Liver (tissue), 9 donors: ENCODE data around the gene CELF1. TPM values are rescaled to one million over a fixed set of nuclear protein-coding genes. Genes with fewer than 3 reads are reported as not detected.

Experiments used
- DNase-seq: peaks from one replicate; pipeline ENCODE4 v3.0.0-alpha.2; 2017; ENCODE audit warnings: low spot score
- H3K27ac ChIP-seq, 2 donors: one replicate each; pipeline ENCODE4 v1.7.0; 2013; ENCODE audit warnings: inconsistent platforms in 2 of 2, low read length in 2 of 2, control low read depth in 1 of 2, low read depth in 1 of 2, mild to moderate bottlenecking in 1 of 2
- H3K27me3 ChIP-seq, 4 donors: one replicate each; pipeline versions ENCODE4 v1.6.1 to v1.7.0; 2013; ENCODE audit warnings: low read length in 3 of 4, inconsistent platforms in 1 of 4, mild to moderate bottlenecking in 1 of 4, moderate library complexity in 1 of 4; ENCODE audit not compliant: control insufficient read depth in 4 of 4, insufficient read depth in 4 of 4
- H3K36me3 ChIP-seq, 4 donors: one replicate each; pipeline versions ENCODE4 v1.6.1 to v1.7.0; 2013; ENCODE audit warnings: low read length in 3 of 4, mild to moderate bottlenecking in 3 of 4, low read depth in 1 of 4, moderate library complexity in 1 of 4; ENCODE audit not compliant: control insufficient read depth in 4 of 4, insufficient read depth in 3 of 4
- H3K4me1 ChIP-seq, 4 donors: one replicate each; pipeline versions ENCODE4 v1.6.1 to v1.7.0; 2013; ENCODE audit warnings: low read length in 3 of 4, mild to moderate bottlenecking in 3 of 4, moderate library complexity in 1 of 4; ENCODE audit not compliant: control insufficient read depth in 4 of 4, insufficient read depth in 4 of 4
- H3K4me3 ChIP-seq, 3 donors: one replicate each; pipeline versions ENCODE4 v1.6.1 to v1.7.0; 2013; ENCODE audit warnings: low read length in 3 of 3, control low read depth in 1 of 3, low read depth in 1 of 3, mild to moderate bottlenecking in 1 of 3
- H3K9ac ChIP-seq, 2 donors: one replicate each; pipeline ENCODE4 v1.7.0; 2013; ENCODE audit warnings: low read length in 2 of 2, mild to moderate bottlenecking in 2 of 2, moderate library complexity in 2 of 2, control low read depth in 1 of 2, low read depth in 1 of 2
- H3K9me3 ChIP-seq, 4 donors: one replicate each; pipeline versions ENCODE4 v1.6.1 to v1.7.0; 2013; ENCODE audit warnings: low read length in 3 of 4; ENCODE audit not compliant: control insufficient read depth in 4 of 4
- ATF3 ChIP-seq: IDR thresholded peaks from 2 replicates; pipeline ENCODE4 v1.6.1; 2016; ENCODE audit warnings: antibody characterized with exemption
- CTCF ChIP-seq: fragments of 150-350 bp; IDR thresholded peaks from 2 replicates; pipeline ENCODE4 v1.5.1; 2017; ENCODE audit warnings: improper control_type of control experiment, low read depth, low read length; ENCODE audit not compliant: missing input control
- EGR1 ChIP-seq, 2 donors: IDR thresholded peaks; 2 replicates each; pipeline ENCODE4 v1.6.1; 2016 to 2018; ENCODE audit warnings: antibody characterized with exemption in 2 of 2, low read depth in 2 of 2
- FOXA1 ChIP-seq: IDR thresholded peaks from 2 replicates; pipeline ENCODE4 v1.6.1; 2016; ENCODE audit warnings: antibody characterized with exemption
- FOXA2 ChIP-seq: IDR thresholded peaks from 2 replicates; pipeline ENCODE4 v1.6.1; 2016; ENCODE audit warnings: antibody characterized with exemption
- GABPA ChIP-seq, 2 donors: IDR thresholded peaks in 1 of 2; conservative IDR thresholded peaks in 1 of 2; 2 replicates each; pipeline ENCODE4 v1.6.1; 2016; ENCODE audit warnings: antibody characterized with exemption in 2 of 2, mild to moderate bottlenecking in 1 of 2, moderate library complexity in 1 of 2
- HNF4A ChIP-seq, 2 donors: conservative IDR thresholded peaks; 2 replicates each; pipeline ENCODE4 v1.6.1; 2016; ENCODE audit warnings: antibody characterized with exemption in 2 of 2, mild to moderate bottlenecking in 2 of 2
- HNF4G ChIP-seq: IDR thresholded peaks from 2 replicates; pipeline ENCODE4 v1.6.1; 2016; ENCODE audit warnings: antibody characterized with exemption
- JUND ChIP-seq, 2 donors: IDR thresholded peaks; 2 replicates each; pipeline ENCODE4 v1.6.1; 2016; ENCODE audit warnings: antibody characterized with exemption in 2 of 2
- MAX ChIP-seq: IDR thresholded peaks from 2 replicates; pipeline ENCODE4 v1.6.1; 2016; ENCODE audit warnings: antibody characterized with exemption
- NR2F2 ChIP-seq: IDR thresholded peaks from 2 replicates; pipeline ENCODE4 v1.6.1; 2016; ENCODE audit warnings: antibody characterized with exemption
- RAD21 ChIP-seq, 2 donors: IDR thresholded peaks; 2 replicates each; pipeline ENCODE4 v1.6.1; 2016; ENCODE audit warnings: antibody characterized with exemption in 2 of 2, mild to moderate bottlenecking in 2 of 2
- REST ChIP-seq: IDR thresholded peaks from 2 replicates; pipeline ENCODE4 v1.6.1; 2016; ENCODE audit warnings: antibody characterized with exemption, mild to moderate bottlenecking
- RXRA ChIP-seq, 2 donors: IDR thresholded peaks; 2 replicates each; pipeline ENCODE4 v1.6.1; 2017 to 2018; ENCODE audit warnings: antibody characterized with exemption in 2 of 2, mild to moderate bottlenecking in 1 of 2
- SP1 ChIP-seq: IDR thresholded peaks from 2 replicates; pipeline ENCODE4 v1.6.1; 2018; ENCODE audit warnings: antibody characterized with exemption, mild to moderate bottlenecking
- TAF1 ChIP-seq: conservative IDR thresholded peaks from 2 replicates; pipeline ENCODE4 v1.6.1; 2016; ENCODE audit warnings: antibody characterized with exemption, mild to moderate bottlenecking
- YY1 ChIP-seq: IDR thresholded peaks from 2 replicates; pipeline ENCODE4 v1.6.1; 2016; ENCODE audit warnings: antibody characterized with exemption, mild to moderate bottlenecking
- ZBTB33 ChIP-seq: IDR thresholded peaks from 2 replicates; pipeline ENCODE4 v1.6.1; 2016; ENCODE audit warnings: antibody characterized with exemption
- WGBS: extraction: QIAGEN DNeasy Blood & Tissue Kit; methylation state at CpG from one replicate; pipeline ENCODE4 v1.1.7; 2013; 5-methylcytosine and 5-hydroxymethylcytosine counted together
- polyA plus RNA-seq, 2 donors: library from polyadenylated mRNA; stranded (reverse) in 1 of 2; unstranded in 1 of 2; fragments of 200-250 nt in 1 of 2; fragments of >200 nt in 1 of 2; fragmentation: Nextera tagmentation in 1 of 2; extraction: Ambion mirVana in 1 of 2; gene quantifications; one replicate each; pipeline versions ENCODE4 v1.2.1 to v1.2.3, GENCODE V29; 2013 to 2015
- total RNA-seq, 2 donors: library from RNA; depleted of rRNA; stranded (reverse); fragments of >200 nt; gene quantifications; one replicate each; pipeline ENCODE4 v1.2.3, GENCODE V29; 2014
- donor health status: healthy.
- donor health status: healthy.
- donor health status: healthy.
- donor health status: healthy.
- donor health status: healthy.

Gene CELF1
- total and polyA plus RNA-seq, 4 donors: 23.5 to 139 (median 60.3) TPM

- Histone ChIP-seq H3K9me3 (no peaks in the 10 kb centered on the region), H3K9ac (peak overlapping the region in 1 of 2 donors; percentile 17), H3K4me3 (no peak overlapping the region), H3K27ac (peak overlapping the region; percentile 58 to 64), H3K36me3 (no peaks in the 10 kb centered on the region), H3K4me1 (peaks cover 8 to 56% (median 33%) of the 10 kb centered on the region in 4 donors), H3K27me3 (no peaks in the 10 kb centered on the region)
- DNase-seq: no peak
- 19% methylated on average over 3 of the region's 3 CpGs for WGBS
- TF ChIP-seq JUND (IDR thresholded peaks at IDR 0.05): peak; percentile 90 to 95
- TF ChIP-seq NR2F2: no peak
- TF ChIP-seq RXRA (IDR thresholded peaks at IDR 0.05): no peak
- TF ChIP-seq REST: no peak
Measured at GRCh38 chr11:47523490-47524225, 29.3 kb downstream of the CELF1 start.

GRCh38 chr11:47518212-47518964, 34.5 kb downstream of the CELF1 start:
- Histone ChIP-seq H3K9ac (no peak overlapping the region), H3K4me3 (no peak overlapping the region), H3K27me3 (no peaks in the 10 kb centered on the region), H3K27ac (no peak overlapping the region), H3K4me1 (peaks cover 16 to 51% (median 33%) of the 10 kb centered on the region in 4 donors), H3K9me3 (no peaks in the 10 kb centered on the region), H3K36me3 (no peaks in the 10 kb centered on the region)
- TF ChIP-seq YY1 (no peak), FOXA1 (no peak), ATF3 (no peak), MAX (no peak), GABPA (IDR thresholded peaks at IDR 0.05 in 1 of 2, conservative IDR thresholded peaks at IDR 0.05 in 1 of 2) (no peak), FOXA2 (no peak), REST (no peak), RXRA (IDR thresholded peaks at IDR 0.05) (no peak), HNF4G (no peak), HNF4A (conservative IDR thresholded peaks at IDR 0.05) (no peak), SP1 (no peak), EGR1 (IDR thresholded peaks at IDR 0.05; ENCODE audit: low read depth in 2 of 2) (no peak), JUND (IDR thresholded peaks at IDR 0.05) (no peak), TAF1 (no peak), CTCF (no peak), NR2F2 (no peak), RAD21 (IDR thresholded peaks at IDR 0.05) (no peak), ZBTB33 (no peak)
- no peak for DNase-seq
- 49% methylated on average over 3 of the region's 3 CpGs for WGBS
